Measurements from ENCODE around the gene NXN. TPM values are rescaled to one million over a fixed set of nuclear protein-coding genes. Genes with fewer than 3 reads are reported as not detected.
"Not testable (repeated sequence)": the region's sequence is repeated elsewhere in the genome, so short reads cannot be mapped to it uniquely, and the experiment has no call there.

Gene NXN
- total RNA-seq, 8 experiments from 2014 or later, result 1.0 to 66.4 (median 22.6) TPM

DNA sequence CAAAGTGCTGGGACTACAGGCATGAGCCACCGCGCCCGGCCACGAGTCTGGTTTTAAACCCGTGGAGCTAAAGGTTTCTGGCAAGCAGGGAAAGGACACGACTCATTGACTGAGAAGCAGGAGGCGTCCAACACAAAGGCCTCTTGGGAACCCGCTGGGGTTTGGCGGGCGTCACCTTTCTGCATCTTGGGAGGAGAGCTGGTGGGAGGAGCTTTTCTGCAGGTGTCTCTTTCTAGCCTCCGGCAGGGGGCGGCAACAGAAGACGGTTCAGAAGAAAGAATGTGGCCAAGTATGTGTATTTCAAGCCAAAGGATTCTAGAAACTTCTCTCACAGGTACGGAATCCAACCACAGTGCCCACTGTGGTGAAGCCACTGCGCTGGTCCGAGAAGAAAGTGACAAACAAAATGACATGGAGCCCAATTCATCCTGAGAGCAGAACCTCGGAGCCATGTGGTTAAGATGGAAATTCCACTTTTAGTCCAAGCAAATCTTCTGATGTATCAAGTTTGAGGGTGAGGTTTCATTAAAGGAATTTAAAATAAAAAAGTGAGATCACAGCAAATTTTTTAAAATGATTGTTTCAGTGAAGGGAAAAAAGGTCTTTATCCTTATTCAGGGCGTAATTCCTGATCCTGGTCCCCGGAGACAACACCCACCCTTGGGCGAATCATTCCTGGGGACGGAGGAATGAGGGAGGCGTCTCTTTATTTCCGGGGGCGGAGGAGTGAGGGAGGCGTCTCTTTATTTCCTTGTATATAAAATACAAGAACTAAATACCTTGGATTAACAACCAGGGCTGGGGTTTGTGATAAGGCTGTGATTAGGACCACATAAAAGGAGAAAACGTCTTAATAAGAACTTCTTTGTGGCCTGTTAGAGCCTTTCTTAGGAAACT is 99.8 kb downstream of the NXN start:
- peaks cover 30 to 43% of the 10 kb centered on the region in 2 donors for H3K4me1 ChIP-seq (replicated peaks in 1 of 2)
- no peak overlapping the region for H3K4me3 ChIP-seq
- no peak overlapping the region for H3K27ac ChIP-seq
- 18 to 100% (median 79%) methylated on average over 2 to 14 of the region's 26 CpGs; no CpG with 5 or more reads in 2 of the 10 experiments for WGBS, 10 experiments
- peak in 1 of 8 experiments; percentile 64 for ATAC-seq (replicated peaks in 6 of 8)
- in situ Hi-C loops (cut with MboI; ENCODE audit: low pct_unique_long_range_greater_than_20kb in 2 of 9, low sequenced_read_pairs in 9 of 9, unreplicated experiment in 9 of 9), result no loop called here

DNA sequence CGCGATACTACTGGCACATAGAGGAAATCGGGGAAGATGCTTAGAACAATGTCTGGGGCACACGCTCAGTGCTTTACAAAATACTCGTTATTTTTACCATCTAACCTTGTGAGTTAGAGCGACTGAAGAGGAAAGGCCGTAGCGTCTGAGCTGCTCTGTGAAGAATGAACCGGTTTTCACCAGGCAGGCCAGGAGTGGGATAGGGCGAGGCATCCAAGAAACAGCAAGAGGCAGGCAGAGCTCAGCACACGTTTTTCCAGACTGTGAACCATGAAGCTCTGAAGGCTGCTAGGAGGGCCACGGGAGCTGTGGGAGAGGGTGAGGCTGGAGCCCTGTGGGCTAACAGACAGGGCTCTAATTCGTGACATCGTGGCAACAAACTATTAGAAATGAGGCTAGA is 101.9 kb downstream of the NXN start:
- peak in 5 of 8 experiments; percentile 40 to 82 (median 73) for ATAC-seq (replicated peaks in 6 of 8)
- Histone ChIP-seq H3K27ac (peak overlapping the region; percentile 39 to 69), H3K4me3 (no peak overlapping the region), H3K4me1 (replicated peaks in 1 of 2) (peaks cover 17 to 31% of the 10 kb centered on the region in 2 donors)
- 72 to 100% (median 92%) methylated on average over 2 to 10 of the region's 14 CpGs; no CpG with 5 or more reads in 3 of the 10 experiments for whole genome bisulfite sequencing, 10 experiments
- in situ Hi-C loops (cut with MboI; ENCODE audit: low pct_unique_long_range_greater_than_20kb in 2 of 9, low sequenced_read_pairs in 9 of 9, unreplicated experiment in 9 of 9), result no loop called here

DNA sequence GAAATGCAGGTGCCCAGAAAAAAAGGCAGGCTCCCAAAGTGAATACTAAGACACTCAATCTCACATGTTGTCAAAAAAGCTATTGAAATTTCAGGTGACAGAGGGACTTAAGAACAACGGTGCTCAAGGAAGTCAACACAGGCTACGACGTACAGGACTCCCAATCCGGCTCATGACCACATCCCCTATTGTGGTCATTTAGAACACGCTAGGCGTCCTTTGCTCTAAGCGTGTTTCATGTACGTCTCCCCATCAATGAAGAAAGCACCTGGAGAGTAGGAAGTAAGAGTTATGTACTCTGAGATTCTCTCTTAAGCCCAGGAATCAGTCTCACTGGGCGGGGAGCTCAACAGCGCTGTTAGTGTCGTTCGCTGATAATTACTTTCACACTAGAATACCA is 103.3 kb downstream of the NXN start:
- Histone ChIP-seq H3K4me3 (no peak overlapping the region), H3K27ac (no peak overlapping the region), H3K4me1 (replicated peaks in 1 of 2) (peaks cover 9 to 19% of the 10 kb centered on the region in 2 donors)
- ATAC-seq (replicated peaks in 6 of 8), result no peak
- in situ Hi-C loops (cut with MboI; ENCODE audit: low pct_unique_long_range_greater_than_20kb in 2 of 9, low sequenced_read_pairs in 9 of 9, unreplicated experiment in 9 of 9), result no loop called here
- 82 to 96% (median 92%) methylated on average over 4 to 12 of the region's 12 CpGs; no CpG with 5 or more reads in 1 of the 10 experiments for WGBS, 10 experiments

DNA sequence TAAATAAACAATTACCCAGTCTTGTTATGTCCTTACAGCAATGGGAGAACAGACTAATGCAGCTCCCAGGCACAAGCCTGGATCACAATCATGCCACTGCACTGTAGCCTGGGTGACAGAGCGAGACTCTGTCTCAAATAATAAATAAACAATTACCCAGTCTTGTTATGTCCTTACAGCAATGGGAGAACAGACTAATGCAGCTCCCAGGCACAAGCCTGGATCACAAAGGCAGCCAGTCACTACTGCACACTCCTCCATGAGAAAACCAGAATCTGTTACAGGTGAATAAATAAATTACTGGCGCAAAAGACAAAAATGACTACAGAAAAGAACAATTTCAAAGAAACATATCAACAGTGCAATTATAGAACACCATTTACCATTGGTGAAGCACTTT is 105.0 kb downstream of the NXN start:
- peak in 1 of 8 experiments; percentile 22 for ATAC-seq (replicated peaks in 6 of 8)
- in situ Hi-C loops (cut with MboI; ENCODE audit: low pct_unique_long_range_greater_than_20kb in 2 of 9, low sequenced_read_pairs in 9 of 9, unreplicated experiment in 9 of 9); H3K4me3 ChIP-seq; H3K27ac ChIP-seq: not testable (repeated sequence)
- H3K4me1 ChIP-seq (replicated peaks in 1 of 2), result peaks cover 9 to 14% of the 10 kb centered on the region in 2 donors
- WGBS, 10 experiments, result 90 to 100% (median 100%) methylated on average over 1 to 2 of the region's 2 CpGs; no CpG with 5 or more reads in 4 of the 10 experiments

DNA sequence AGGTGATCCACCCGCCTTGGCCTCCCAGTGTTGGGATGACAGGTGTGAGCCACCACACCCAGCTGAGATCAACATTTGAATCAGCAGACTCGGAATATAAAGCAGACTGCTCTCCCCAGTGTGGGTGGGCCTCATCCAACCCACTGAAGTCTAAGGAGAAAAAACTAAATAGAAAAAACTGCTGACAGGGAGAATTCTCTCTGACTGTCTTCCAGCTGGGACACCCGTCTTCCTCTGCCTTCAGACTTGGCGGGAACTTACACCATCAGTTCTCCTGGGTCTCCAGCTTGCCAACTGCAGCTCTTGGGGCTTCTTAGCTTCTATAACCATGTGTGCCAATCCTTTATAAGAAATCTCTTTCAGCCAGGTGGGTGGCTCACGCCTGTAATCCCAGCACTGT is 106.7 kb downstream of the NXN start:
- no peak for ATAC-seq (replicated peaks in 6 of 8)
- Histone ChIP-seq H3K4me1 (replicated peaks in 1 of 2) (peaks cover 7 to 9% of the 10 kb centered on the region in 2 donors), H3K4me3 (no peak overlapping the region), H3K27ac (no peak overlapping the region)
- WGBS, 10 experiments, result 73 to 100% (median 100%) methylated on average over 1 to 3 of the region's 5 CpGs; no CpG with 5 or more reads in 6 of the 10 experiments
- in situ Hi-C loops (cut with MboI; ENCODE audit: low pct_unique_long_range_greater_than_20kb in 2 of 9, low sequenced_read_pairs in 9 of 9, unreplicated experiment in 9 of 9), result no loop called here

DNA sequence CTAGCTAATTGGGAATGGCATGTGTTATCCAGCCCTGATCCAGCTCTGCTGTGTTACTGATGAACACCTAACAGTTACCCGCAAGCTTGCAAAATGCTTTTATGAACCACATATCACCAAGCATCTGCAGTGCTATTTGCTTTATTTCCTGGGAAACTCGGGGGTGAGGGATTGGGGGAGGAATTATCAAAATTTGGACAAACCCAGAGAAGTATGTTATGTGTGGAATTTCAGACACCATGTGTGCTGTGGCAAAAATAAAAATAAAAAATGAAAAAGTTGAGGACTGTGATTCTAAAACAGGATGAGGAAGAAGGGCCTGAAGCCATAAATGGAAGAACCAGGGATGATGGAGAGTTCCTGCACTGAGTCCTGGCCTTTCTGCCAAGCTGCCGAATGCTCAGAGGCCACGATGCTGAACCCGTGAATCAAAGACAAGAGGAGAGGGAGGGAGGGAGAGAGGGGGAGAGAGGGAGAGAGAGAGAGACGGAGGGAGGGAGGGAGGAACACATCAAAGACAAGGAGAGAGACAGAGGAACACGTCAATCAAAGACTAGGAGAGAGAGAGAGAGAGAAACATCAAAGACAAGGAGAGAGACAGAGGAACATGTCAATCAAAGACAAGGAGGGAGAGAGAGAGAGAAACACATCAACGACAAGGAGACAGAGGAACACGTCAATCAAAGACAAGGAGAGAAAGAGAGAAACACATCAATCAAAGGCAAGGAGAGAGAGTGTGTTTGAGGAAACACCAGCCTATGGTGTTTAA is 107.6 kb downstream of the NXN start:
- Histone ChIP-seq H3K4me1 (replicated peaks in 1 of 2) (peaks cover 0 to 2% of the 10 kb centered on the region in 2 donors), H3K27ac (no peak overlapping the region), H3K4me3 (no peak overlapping the region)
- WGBS, 10 experiments, result 47 to 89% (median 68%) methylated on average over 2 to 8 of the region's 9 CpGs; no CpG with 5 or more reads in 2 of the 10 experiments
- ATAC-seq (replicated peaks in 6 of 8), result no peak
- in situ Hi-C loops (cut with MboI; ENCODE audit: low pct_unique_long_range_greater_than_20kb in 2 of 9, low sequenced_read_pairs in 9 of 9, unreplicated experiment in 9 of 9), result no loop called here

DNA sequence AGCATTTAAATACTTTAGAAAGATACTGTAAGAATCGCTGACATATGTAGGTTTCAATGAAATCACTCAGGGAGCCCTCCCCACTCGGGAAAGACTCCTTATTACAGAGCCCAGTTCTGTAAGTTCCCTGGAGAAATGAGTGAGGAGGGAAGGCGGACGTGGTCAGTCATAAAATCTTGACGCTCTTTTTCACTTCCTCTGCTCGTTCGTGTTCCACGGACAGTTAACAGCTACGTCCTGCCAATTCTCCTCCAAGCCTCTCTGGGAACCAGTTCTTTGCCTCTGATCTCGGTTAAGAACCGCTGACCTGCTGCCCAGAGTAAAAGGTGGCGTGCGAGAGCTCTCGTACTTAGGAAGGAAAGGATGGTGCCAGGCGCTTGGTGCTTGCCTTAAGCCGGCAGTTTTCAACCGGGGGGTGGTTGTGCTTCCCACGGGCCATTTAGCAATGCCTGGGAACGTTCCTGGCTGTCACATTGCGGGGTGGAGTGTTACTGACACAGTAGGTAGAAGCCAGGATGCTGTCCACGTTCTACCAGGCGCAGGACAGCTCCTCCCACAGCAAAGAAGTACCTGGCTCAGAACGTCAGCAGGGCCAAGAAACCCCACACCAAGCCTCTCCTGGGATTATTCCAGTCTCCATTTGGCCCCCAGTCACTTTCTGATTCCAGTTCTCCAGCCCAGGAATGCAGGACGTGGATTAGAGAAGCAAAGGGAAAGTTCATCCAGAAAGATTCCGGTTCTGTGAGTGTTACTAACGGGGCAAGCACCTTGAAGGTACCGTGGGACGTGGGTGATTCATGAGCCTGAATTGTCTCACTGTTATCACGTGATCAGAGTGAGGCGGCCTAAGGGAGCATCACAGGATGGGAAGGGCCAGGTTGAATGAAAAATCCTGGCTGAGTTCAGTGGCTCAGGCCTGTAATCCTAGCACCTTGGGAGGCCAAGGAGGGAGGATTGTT is 109.7 kb downstream of the NXN start:
- in situ Hi-C loops (cut with MboI; ENCODE audit: low pct_unique_long_range_greater_than_20kb in 2 of 9, low sequenced_read_pairs in 9 of 9, unreplicated experiment in 9 of 9), result no loop called here
- 0 to 94% (median 83%) methylated on average over 3 to 21 of the region's 30 CpGs; no CpG with 5 or more reads in 2 of the 10 experiments for WGBS, 10 experiments
- peak; percentile 32 to 55 (median 45) for ATAC-seq (replicated peaks in 6 of 8)
- Histone ChIP-seq H3K27ac (no peak overlapping the region), H3K4me1 (replicated peaks in 1 of 2) (no peaks in the 10 kb centered on the region), H3K4me3 (no peak overlapping the region)

DNA sequence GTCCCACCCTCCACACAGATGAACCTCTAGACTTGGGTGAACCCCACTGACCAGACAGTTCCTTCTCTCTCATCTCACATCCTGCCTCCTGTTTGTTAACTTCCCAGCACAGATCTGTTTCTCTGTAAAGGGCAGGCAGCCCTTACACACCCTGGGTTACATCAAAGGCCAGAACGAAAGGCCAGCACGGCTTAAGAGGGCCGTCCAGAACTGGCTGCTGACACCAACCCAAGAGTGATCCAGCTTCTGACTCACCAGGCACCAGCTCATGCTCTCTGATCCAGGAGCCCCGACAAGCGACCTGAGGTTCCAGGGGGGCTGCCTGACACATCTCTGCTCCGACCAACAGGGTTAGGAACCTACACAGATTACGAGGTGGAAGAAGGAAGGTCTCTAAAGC is 110.5 kb downstream of the NXN start:
- in situ Hi-C loops (cut with MboI; ENCODE audit: low pct_unique_long_range_greater_than_20kb in 2 of 9, low sequenced_read_pairs in 9 of 9, unreplicated experiment in 9 of 9), result no loop called here
- H3K4me3 ChIP-seq, result no peak overlapping the region
- no peaks in the 10 kb centered on the region for H3K4me1 ChIP-seq (replicated peaks in 1 of 2)
- ATAC-seq (replicated peaks in 6 of 8), result peak in 2 of 8 experiments; percentile 84
- 6 to 85% (median 82%) methylated on average over 1 to 5 of the region's 7 CpGs; no CpG with 5 or more reads in 4 of the 10 experiments for WGBS, 10 experiments
- H3K27ac ChIP-seq, result no peak overlapping the region

DNA sequence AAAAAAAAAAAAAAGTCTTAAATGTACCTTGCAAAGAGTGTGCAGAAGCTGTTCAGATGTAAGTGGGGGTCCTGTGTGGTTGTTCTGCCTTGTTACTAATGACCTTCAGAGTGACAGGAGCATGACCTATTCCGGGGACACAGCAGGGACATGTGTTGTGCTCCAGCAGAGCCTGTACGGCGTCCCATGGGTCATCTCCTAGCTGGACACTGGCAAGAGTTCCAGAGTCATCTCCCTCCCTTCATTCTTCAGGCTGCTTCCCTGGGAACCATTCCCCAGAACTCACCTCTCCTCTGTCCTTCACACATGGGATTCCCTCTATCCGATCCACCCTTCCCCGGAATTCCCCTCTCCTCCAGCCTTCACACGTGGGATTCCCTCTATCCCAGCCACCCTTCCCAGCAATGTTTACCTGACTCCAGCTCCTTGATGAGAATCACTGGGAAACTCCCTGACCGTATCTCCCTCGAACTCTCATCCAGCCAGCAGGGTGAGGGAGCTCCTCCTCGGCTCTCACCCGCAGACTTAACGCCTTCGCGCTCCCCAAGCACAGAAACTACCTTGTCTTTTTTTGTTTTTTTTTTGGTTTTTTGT is 111.6 kb downstream of the NXN start:
- H3K4me3 ChIP-seq, result no peak overlapping the region
- no peaks in the 10 kb centered on the region for H3K4me1 ChIP-seq (replicated peaks in 1 of 2)
- WGBS, 10 experiments, result 89 to 97% (median 91%) methylated on average over 4 to 13 of the region's 13 CpGs; no CpG with 5 or more reads in 4 of the 10 experiments
- in situ Hi-C loops (cut with MboI; ENCODE audit: low pct_unique_long_range_greater_than_20kb in 2 of 9, low sequenced_read_pairs in 9 of 9, unreplicated experiment in 9 of 9), result no loop called here
- ATAC-seq (replicated peaks in 6 of 8), result no peak
- H3K27ac ChIP-seq, result no peak overlapping the region

DNA sequence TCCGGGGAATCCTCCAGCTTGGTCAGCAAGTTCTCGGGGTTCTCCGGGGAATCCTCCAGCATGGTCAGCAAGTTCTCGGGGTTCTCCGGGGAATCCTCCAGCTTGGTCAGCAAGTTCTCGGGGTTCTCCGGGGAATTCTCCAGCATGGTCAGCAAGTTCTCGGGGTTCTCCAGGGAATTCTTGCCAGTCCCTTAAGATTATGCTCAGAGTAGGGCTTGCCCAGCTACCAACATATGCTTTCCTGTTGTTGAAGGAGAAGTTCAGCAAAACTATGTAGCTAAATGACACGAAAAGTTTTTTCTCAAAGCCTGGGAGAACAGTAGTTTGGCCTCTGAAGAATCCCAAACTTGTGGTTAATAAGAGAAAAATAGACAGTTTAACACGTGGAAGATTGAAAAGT is 112.3 kb downstream of the NXN start:
- H3K27ac ChIP-seq; H3K4me3 ChIP-seq; in situ Hi-C loops (cut with MboI; ENCODE audit: low pct_unique_long_range_greater_than_20kb in 2 of 9, low sequenced_read_pairs in 9 of 9, unreplicated experiment in 9 of 9); ATAC-seq (replicated peaks in 6 of 8); H3K4me1 ChIP-seq (replicated peaks in 1 of 2): not testable (repeated sequence)
- 73 to 100% (median 94%) methylated on average over 1 to 3 of the region's 10 CpGs; no CpG with 5 or more reads in 5 of the 10 experiments for WGBS, 10 experiments

DNA sequence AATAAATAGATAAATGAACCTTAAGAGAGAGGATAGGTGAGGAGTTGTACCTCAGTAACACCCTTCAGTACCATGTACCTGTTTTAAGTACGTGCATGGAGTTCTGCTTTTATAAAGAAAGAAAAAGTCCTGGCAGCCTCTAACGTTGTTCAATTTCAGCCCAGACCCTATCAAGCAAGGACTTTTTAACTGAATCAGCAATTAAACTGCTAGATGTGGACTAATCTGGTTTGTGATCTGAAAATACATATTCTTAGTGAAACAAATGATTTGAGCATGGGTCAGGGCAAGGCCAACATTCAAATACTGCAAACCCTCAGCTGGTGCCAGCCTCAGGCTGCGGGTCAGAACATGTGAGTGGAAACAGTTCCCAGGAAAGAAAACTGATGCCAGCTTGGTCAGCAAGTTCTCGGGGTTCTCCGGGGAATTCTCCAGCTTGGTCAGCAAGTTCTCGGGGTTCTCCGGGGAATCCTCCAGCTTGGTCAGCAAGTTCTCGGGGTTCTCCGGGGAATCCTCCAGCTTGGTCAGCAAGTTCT is 112.9 kb downstream of the NXN start:
- Histone ChIP-seq H3K4me1 (replicated peaks in 1 of 2) (no peaks in the 10 kb centered on the region), H3K27ac (no peak overlapping the region), H3K4me3 (no peak overlapping the region)
- peak in 1 of 8 experiments; percentile 33 for ATAC-seq (replicated peaks in 6 of 8)
- WGBS, 10 experiments, result 78 to 100% (median 93%) methylated on average over 1 to 3 of the region's 9 CpGs; no CpG with 5 or more reads in 3 of the 10 experiments
- in situ Hi-C loops (cut with MboI; ENCODE audit: low pct_unique_long_range_greater_than_20kb in 2 of 9, low sequenced_read_pairs in 9 of 9, unreplicated experiment in 9 of 9), result no loop called here

DNA sequence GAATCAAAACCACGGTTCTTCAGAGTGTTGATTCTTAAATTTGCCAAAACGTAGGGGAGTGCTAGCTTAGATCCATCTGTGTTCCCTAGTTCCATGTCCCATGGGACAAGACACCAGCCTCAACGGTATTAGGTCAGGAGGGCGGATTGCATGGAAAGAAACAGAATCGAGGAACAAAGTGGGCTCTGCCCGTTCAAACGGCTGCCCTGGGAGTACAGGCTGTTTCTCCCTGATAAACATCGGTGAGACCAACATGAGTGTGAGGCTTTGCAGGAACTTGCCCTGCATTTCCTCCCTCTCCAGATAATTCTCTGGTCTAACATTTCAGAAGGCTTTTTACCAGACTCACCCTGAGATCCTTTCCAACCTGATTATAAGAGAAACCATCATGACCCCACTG is 115.3 kb downstream of the NXN start:
- WGBS, 10 experiments, result 54 to 100% (median 83%) methylated on average over 2 to 5 of the region's 8 CpGs; no CpG with 5 or more reads in 4 of the 10 experiments
- H3K4me1 ChIP-seq (replicated peaks in 1 of 2), result peaks cover 0 to 3% of the 10 kb centered on the region in 2 donors
- ATAC-seq (replicated peaks in 6 of 8), result no peak
- no peak overlapping the region for H3K4me3 ChIP-seq
- in situ Hi-C loops (cut with MboI; ENCODE audit: low pct_unique_long_range_greater_than_20kb in 2 of 9, low sequenced_read_pairs in 9 of 9, unreplicated experiment in 9 of 9), result no loop called here
- H3K27ac ChIP-seq, result no peak overlapping the region
